K562 (cell line): Measurements from ENCODE around the gene SNRNP200. TPM values are rescaled to one million over a fixed set of nuclear protein-coding genes. Genes with fewer than 3 reads are reported as not detected.
A peak's percentile ranks its signal among the peaks of the same experiment; 100 is the strongest.
"Not testable (repeated sequence)": the region's sequence is repeated elsewhere in the genome, so short reads cannot be mapped to it uniquely, and the experiment has no call there.

Experiments used
- ATAC-seq: fragments of 200-7000 bp; cut with Tn5 transposase; 3 replicates; pipeline ENCODE4 v1.9.1; 2020; ENCODE audit warnings: moderate library complexity
- BruUV-seq: library from RNA; stranded (reverse); fragments of 400-500 nt; replicated peaks from 2 replicates; lab custom pipeline; 2021; lab: Mats Ljungman, UMichigan
- CTCF ChIA-PET: fragments of 300-600 bp; formaldehyde crosslinking; extraction: SDS; loops from one replicate; lab custom pipeline; 2021; ENCODE audit warnings: low intra/inter-chr PET ratio; lab: Yijun Ruan, JAX
- POLR2A ChIA-PET: fragments of 300-600, 350-650 bp; sonication (Branson Sonifier 250); formaldehyde crosslinking; extraction: SDS; loops from one replicate; lab custom pipeline; 2021; ENCODE audit warnings: antibody characterized with exemption, inconsistent platforms; lab: Yijun Ruan, JAX
- DNase-seq, 4 experiments: peaks; one replicate each; pipeline versions ENCODE4 v3.0.0 to v3.0.0-alpha.2; 2011 to 2018; ENCODE audit warnings: low spot score in 3 of 4, mixed read lengths in 3 of 4; ENCODE audit errors: extremely low read depth in 1 of 4
- FAIRE-seq: peaks from 2 replicates; lab custom pipeline; 2011; peaks lifted over from hg19 to GRCh38; lab: Jason Lieb, UNC
- H2AFZ ChIP-seq: 2 replicates; pipeline ENCODE4 v1.6.0; 2011; ENCODE audit warnings: low read depth, low read length, control low read depth, inconsistent platforms
- H3K27ac ChIP-seq: fragments of 200-600 bp; 3 replicates; pipeline ENCODE4 v1.8.0; 2011; ENCODE audit warnings: low read depth, mild to moderate bottlenecking, control low read depth, inconsistent platforms, low read length, moderate library complexity, mixed read lengths; ENCODE audit errors: extremely low read depth
- H3K27me3 ChIP-seq, 2 experiments: fragments of 300-600 bp in 1 of 2; 2 replicates in 1 of 2; 3 replicates in 1 of 2; pipeline versions ENCODE4 v1.6.0 to v1.8.0; 2011; ENCODE audit warnings: inconsistent platforms in 2 of 2, low read length in 2 of 2, mild to moderate bottlenecking in 1 of 2, mixed read lengths in 1 of 2, moderate library complexity in 1 of 2; ENCODE audit not compliant: control insufficient read depth in 2 of 2, insufficient read depth in 2 of 2
- H3K36me3 ChIP-seq: fragments of 300-600 bp; 3 replicates; pipeline ENCODE4 v1.8.0; 2011; ENCODE audit warnings: mild to moderate bottlenecking, low read length, inconsistent platforms; ENCODE audit not compliant: control insufficient read depth, insufficient read depth
- H3K4me1 ChIP-seq, 2 experiments: fragments of 200-600 bp in 1 of 2; replicated peaks in 1 of 2; 2 replicates in 1 of 2; 3 replicates in 1 of 2; pipeline versions ENCODE4 v1.5.1 to v1.8.0; 2011; ENCODE audit warnings: inconsistent platforms in 2 of 2, low read length in 2 of 2, mild to moderate bottlenecking in 1 of 2, mixed read lengths in 1 of 2, moderate library complexity in 1 of 2; ENCODE audit not compliant: control insufficient read depth in 2 of 2, insufficient read depth in 2 of 2
- H3K4me2 ChIP-seq: 2 replicates; pipeline ENCODE4 v1.6.1; 2011; ENCODE audit warnings: low read length, control low read depth, inconsistent platforms, mixed read lengths; ENCODE audit not compliant: insufficient read depth
- H3K4me3 ChIP-seq: fragments of 200-600 bp; sonication (generic), shearing (Covaris generic); 2 replicates; pipeline ENCODE4 v1.5.1; 2016; ENCODE audit warnings: control low read depth, inconsistent platforms
- H3K79me2 ChIP-seq: fragments of 200-600 bp; 3 replicates; pipeline ENCODE4 v1.8.0; 2011; ENCODE audit warnings: low read length, inconsistent platforms; ENCODE audit not compliant: control insufficient read depth, insufficient read depth
- H3K9ac ChIP-seq, 2 experiments: 2 replicates each; pipeline versions ENCODE4 v1.6.0 to v1.6.1; 2011; ENCODE audit warnings: low read depth in 2 of 2, low read length in 2 of 2, control low read depth in 1 of 2, inconsistent platforms in 1 of 2, mild to moderate bottlenecking in 1 of 2, mixed read lengths in 1 of 2; ENCODE audit not compliant: insufficient read depth in 1 of 2
- H3K9me1 ChIP-seq: one replicate; pipeline ENCODE4 v1.6.0; 2011; ENCODE audit warnings: inconsistent platforms, mild to moderate bottlenecking, low read length, moderate library complexity; ENCODE audit not compliant: control insufficient read depth, insufficient read depth
- H3K9me3 ChIP-seq: replicated peaks from 2 replicates; pipeline ENCODE4 v1.5.1; 2011; ENCODE audit warnings: low read depth, low read length, inconsistent platforms; ENCODE audit not compliant: control insufficient read depth, insufficient read depth
- H4K20me1 ChIP-seq: replicated peaks from 2 replicates; pipeline ENCODE4 v1.6.1; 2011; ENCODE audit warnings: low read length, inconsistent platforms, mixed read lengths; ENCODE audit not compliant: control insufficient read depth, insufficient read depth
- KDM2B ChIP-seq: fragments of 250-450 bp; sonication (Bioruptor Pico); IDR thresholded peaks from 2 replicates; pipeline ENCODE4 v1.8.0; 2021; ENCODE audit warnings: mild to moderate bottlenecking, moderate library complexity
- MLLT1 ChIP-seq, 2 experiments: fragments of 450-650 bp; IDR thresholded peaks; 2 replicates each; pipeline ENCODE4 v1.6.1; 2016
- POLR2AphosphoS5 ChIP-seq: IDR thresholded peaks from 2 replicates; pipeline ENCODE4 v1.6.1; 2011; ENCODE audit warnings: mild to moderate bottlenecking, low read depth, low read length, moderate library complexity; ENCODE audit not compliant: control insufficient read depth, insufficient read depth
- PURB ChIP-seq: sonication (generic); formaldehyde crosslinking; IDR thresholded peaks from 2 replicates; pipeline ENCODE4 v1.9.0; 2021; ENCODE audit warnings: low read depth, mild to moderate bottlenecking, missing genetic modification reagents
- SAP30 ChIP-seq: fragments of 200-600 bp; sonication (generic); IDR thresholded peaks from 2 replicates; pipeline ENCODE4 v1.6.1; 2012; ENCODE audit warnings: borderline replicate concordance, low read depth, mild to moderate bottlenecking, moderate library complexity, low read length, control low read depth, inconsistent platforms; ENCODE audit not compliant: insufficient read depth, poor library complexity, severe bottlenecking
- SPI1 ChIP-seq: IDR thresholded peaks from 2 replicates; pipeline ENCODE4 v1.6.1; 2011; ENCODE audit warnings: low read depth, low read length, control low read depth, borderline replicate concordance
- ZNF77 ChIP-seq: fragments of 250-450 bp; sonication (Bioruptor Pico); IDR thresholded peaks from 2 replicates; pipeline ENCODE4 v1.5.0; 2020
- WGBS: fragments of 100-300 bp; shearing (Covaris generic); methylation state at CpG from one replicate; pipeline ENCODE4 v1.1.6; 2016; ENCODE audit warnings: low coverage, mixed read lengths; ENCODE audit not compliant: insufficient coverage; ENCODE audit errors: missing lambda C conversion rate; 5-methylcytosine and 5-hydroxymethylcytosine counted together
- in situ Hi-C: fragments of 300-500 bp; cut with MboI; formaldehyde crosslinking; loops from 4 replicates; pipeline ENCODE4 v1.15.0; 2018; ENCODE audit warnings: inconsistent platforms, mixed read lengths
- intact Hi-C: fragments of 100-400 bp; cut with micrococcal nuclease; formaldehyde crosslinking; loops from 2 replicates; pipeline ENCODE4 v1.14.2; 2022
- polyA plus RNA-seq, 8 experiments: library from polyadenylated mRNA; depleted of rRNA in 4 of 8; stranded (reverse) in 5 of 8; unstranded in 3 of 8; fragments of >200 nt; fragmentation: Nextera tagmentation in 2 of 8; fragmentation: Illumina TruSeq in 1 of 8; extraction: Ambion mirVana in 2 of 8; extraction: Trizol in 1 of 8; gene quantifications; 2 replicates each; pipeline versions ENCODE4 v1.2.1 to v1.2.3, GENCODE V29; 2011 to 2014; ENCODE audit warnings: inconsistent platforms in 1 of 8, missing spikeins in 1 of 8
- total RNA-seq, 7 experiments: library from RNA; depleted of rRNA in 6 of 7; stranded (reverse); fragments of >200 nt in 6 of 7; fragmentation: Illumina TruSeq in 2 of 7; extraction: Trizol in 2 of 7; gene quantifications; 2 replicates each; pipeline versions ENCODE4 v1.2.1 to v1.2.3, GENCODE V29; 2011 to 2021; ENCODE audit warnings: low replicate concordance in 1 of 7

Gene SNRNP200
- total and polyA plus RNA-seq, 9 of the 15 experiments (the other 6 are each of a cell fraction or from before 2014, with no cell fraction given) = 76.1 to 231 (median 155) TPM

- H3K27me3 ChIP-seq, H3K27ac ChIP-seq, POLR2A ChIA-PET, H3K4me2 ChIP-seq, H3K9me3 ChIP-seq, H4K20me1 ChIP-seq, BruUV-seq, FAIRE-seq, intact Hi-C loops, in situ Hi-C loops, CTCF ChIA-PET, DNase-seq, H2AFZ ChIP-seq, H3K4me3 ChIP-seq, H3K9me1 ChIP-seq, ATAC-seq: not testable (repeated sequence)
- 83% methylated on average over 3 of the region's 3 CpGs for WGBS
- H3K36me3 ChIP-seq = peaks cover 66% of the 10 kb centered on the region; the same call in 2 of the 3 replicates
- TF ChIP-seq SPI1 = peak; percentile 25; the same call in 1 of the 2 replicates
- H3K9ac ChIP-seq = peak overlapping the region in 1 of 2 experiments; percentile 37; a peak in 1 of 4 replicates
- peaks cover 11 to 23% of the 10 kb centered on the region in 2 experiments; a peak in 4 of 5 replicates for H3K4me1 ChIP-seq
- H3K79me2 ChIP-seq = peaks cover 17% of the 10 kb centered on the region; the same call in 2 of the 3 replicates
Measured at GRCh38 chr2:96257744-96258143, 47.6 kb downstream of the SNRNP200 start.

GRCh38 chr2:96256611-96257113 is 48.7 kb downstream of the SNRNP200 start:
- Histone ChIP-seq H3K9me1 (peaks cover 4% of the 10 kb centered on the region), H3K79me2 (peaks cover 13% of the 10 kb centered on the region; the same call in 2 of the 3 replicates), H3K36me3 (peaks cover 74% of the 10 kb centered on the region; the same call in 2 of the 3 replicates), H2AFZ (no peak overlapping the region), H3K9ac (no peak overlapping the region), H3K4me1 (peaks cover 11 to 23% of the 10 kb centered on the region in 2 experiments; a peak in 4 of 5 replicates), H3K27me3 (no peaks in the 10 kb centered on the region), H3K4me3 (no peak overlapping the region), H3K4me2 (no peak overlapping the region), H4K20me1 (0 out of 2 replicates have a peak, but pooled peaks cover 3% of the 10 kb centered on the region), H3K9me3 (no peaks in the 10 kb centered on the region), H3K27ac (no peak overlapping the region)
- ChIA-PET POLR2A (interaction anchor here (0.7 to 2.4 kb wide), 3 partner anchors 10 to 249 kb away, joined by 3 to 10 read pairs (median 3); no protein-coding TSS in a partner anchor), CTCF (no interaction called here)
- 84% methylated on average over 6 of the region's 6 CpGs for WGBS
- no TSS peak for BruUV-seq
- ATAC-seq (no peak), DNase-seq (no peak), FAIRE-seq (peak; percentile 26)
- in situ Hi-C loops = no loop called here
- intact Hi-C loops = no loop called here
- no peak for TF ChIP-seq SAP30
- TF ChIP-seq PURB = no peak
- no peak for TF ChIP-seq MLLT1 (IDR thresholded peaks at IDR 0.05)
- TF ChIP-seq POLR2AphosphoS5 = no peak
- TF ChIP-seq KDM2B = no peak
- TF ChIP-seq ZNF77 (CRISPR knock-in tag) = no peak
